Measurements from ENCODE around the gene NKX2-4. TPM values are rescaled to one million over a fixed set of nuclear protein-coding genes. Genes with fewer than 3 reads are reported as not detected.

NKX2-4 gene
- total and polyA plus RNA-seq, 2 of the 4 experiments (the other 2 are of a cell fraction): not detected

GRCh38 chr20:21388566-21388965 lies 8.8 kb downstream of the NKX2-4 start:
- ChIA-PET CTCF (no interaction called here), POLR2A (ENCODE audit: unreplicated experiment) (no interaction called here)
- Histone ChIP-seq H2AK5ac (ENCODE audit: low read depth, low read length) (no peak overlapping the region), H4K91ac (ENCODE audit: insufficient read depth, low read depth, low read length) (no peak overlapping the region), H2BK5ac (ENCODE audit: low read depth, low read length, poor library complexity, severe bottlenecking) (no peak overlapping the region), H3K23ac (ENCODE audit: low read depth, low read length) (no peak overlapping the region), H3K4me2 (ENCODE audit: low read depth, low read length) (no peak overlapping the region), H3K4me1 (ENCODE audit: control insufficient read depth, insufficient read depth, low read length) (peaks cover 2% of the 10 kb centered on the region; the same call in 1 of the 2 replicates), H3K9me3 (ENCODE audit: control insufficient read depth, insufficient read depth, low read length) (peaks cover 2% of the 10 kb centered on the region; the same call in 1 of the 2 replicates), H3K4ac (ENCODE audit: low read depth, low read length) (no peak overlapping the region), H3K4me3 (ENCODE audit: insufficient read depth, low read depth, low read length) (no peak overlapping the region), H3K36me3 (ENCODE audit: control insufficient read depth, insufficient read depth, low read length) (peaks cover 8% of the 10 kb centered on the region), H2BK120ac (ENCODE audit: low read depth, low read length) (no peak overlapping the region), H4K20me1 (ENCODE audit: insufficient read depth, low read length) (no peaks in the 10 kb centered on the region), H2BK15ac (ENCODE audit: low read depth, low read length) (no peak overlapping the region), H3K9ac (ENCODE audit: low read depth, low read length) (no peak overlapping the region), H2AK9ac (replicated peaks; ENCODE audit: low read depth, low read length, poor library complexity) (no peak overlapping the region), H4K5ac (ENCODE audit: low read depth, low read length) (no peak overlapping the region), H3K27me3 (ENCODE audit: control insufficient read depth, insufficient read depth, low read length) (peaks cover 22% of the 10 kb centered on the region), H2AFZ (replicated peaks; ENCODE audit: low read length, poor library complexity) (no peak overlapping the region), H3K79me1 (ENCODE audit: low read depth in 1 of 2, low read length in 2 of 2) (no peaks in the 10 kb centered on the region; a peak in 1 of 4 replicates), H3K14ac (replicated peaks; ENCODE audit: low read depth, low read length) (no peak overlapping the region), H3K56ac (ENCODE audit: extremely low read depth, insufficient read depth, low read length) (no peak overlapping the region), H2BK20ac (ENCODE audit: low read depth, low read length) (no peak overlapping the region), H3K27ac (ENCODE audit: insufficient read depth, low read length) (no peak overlapping the region), H3K18ac (ENCODE audit: low read depth, low read length) (no peak overlapping the region), H3K9me1 (ENCODE audit: insufficient read depth, low read length) (no peaks in the 10 kb centered on the region), H4K8ac (ENCODE audit: low read depth in 2 of 2, low read length in 2 of 2) (no peak overlapping the region)
- in situ Hi-C loops (cut with MboI; ENCODE audit: low sequenced_read_pairs): no loop called here
- dilution Hi-C loops (cut with HindIII; ENCODE audit: low sequenced_read_pairs, unreplicated experiment): no loop called here
- no peak for ATAC-seq (ENCODE audit: low read depth)
- WGBS, 2 experiments (ENCODE audit: extremely low coverage in 2 of 2, insufficient read length in 1 of 2): no CpG with 5 or more reads among the region's 1 CpG
- TF ChIP-seq, protein P1, sequence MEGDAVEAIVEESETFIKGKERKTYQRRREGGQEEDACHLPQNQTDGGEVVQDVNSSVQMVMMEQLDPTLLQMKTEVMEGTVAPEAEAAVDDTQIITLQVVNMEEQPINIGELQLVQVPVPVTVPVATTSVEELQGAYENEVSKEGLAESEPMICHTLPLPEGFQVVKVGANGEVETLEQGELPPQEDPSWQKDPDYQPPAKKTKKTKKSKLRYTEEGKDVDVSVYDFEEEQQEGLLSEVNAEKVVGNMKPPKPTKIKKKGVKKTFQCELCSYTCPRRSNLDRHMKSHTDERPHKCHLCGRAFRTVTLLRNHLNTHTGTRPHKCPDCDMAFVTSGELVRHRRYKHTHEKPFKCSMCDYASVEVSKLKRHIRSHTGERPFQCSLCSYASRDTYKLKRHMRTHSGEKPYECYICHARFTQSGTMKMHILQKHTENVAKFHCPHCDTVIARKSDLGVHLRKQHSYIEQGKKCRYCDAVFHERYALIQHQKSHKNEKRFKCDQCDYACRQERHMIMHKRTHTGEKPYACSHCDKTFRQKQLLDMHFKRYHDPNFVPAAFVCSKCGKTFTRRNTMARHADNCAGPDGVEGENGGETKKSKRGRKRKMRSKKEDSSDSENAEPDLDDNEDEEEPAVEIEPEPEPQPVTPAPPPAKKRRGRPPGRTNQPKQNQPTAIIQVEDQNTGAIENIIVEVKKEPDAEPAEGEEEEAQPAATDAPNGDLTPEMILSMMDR (conservative IDR thresholded peaks at IDR 0.05; ENCODE audit: low read depth, low read length): no peak
- TF ChIP-seq CEBPB (IDR thresholded peaks at IDR 0.05; ENCODE audit: low read depth, low read length): peak; percentile 58
- no peak for TF ChIP-seq ELK1 (IDR thresholded peaks at IDR 0.05; ENCODE audit: borderline replicate concordance, low read depth, low read length)
- DNase-seq: no peak
- intact Hi-C loops (cut with micrococcal nuclease): loop anchor here (5.0 kb wide), 1 partner anchor 86 kb away; the partner anchor contains the start of gene XRN2
- no TSS peak for BruUV-seq (replicated peaks)

Data from IMR-90 (cell line).